Spleen (tissue), 7 donors: ENCODE results near the gene GTF3C6.

Experiments
- CTCF ChIP-seq, 11 experiments: fragments of 200-600 bp in 7 of 11; fragments of 450-650 bp in 4 of 11; sonication (generic) in 4 of 11; IDR thresholded peaks in 8 of 11; conservative IDR thresholded peaks in 3 of 11; 1 replicate in 7 of 11; 2 replicates in 4 of 11; pipeline versions ENCODE4 v1.4.0 to v1.8.0; 2016 to 2021; ENCODE audit warnings: antibody characterized with exemption in 11 of 11, inconsistent platforms in 4 of 11, mild to moderate bottlenecking in 1 of 11
- POLR2AphosphoS5 ChIP-seq, 3 donors: sonication (generic); formaldehyde crosslinking; IDR thresholded peaks; one replicate each; pipeline ENCODE4 v1.5.1; 2017; ENCODE audit warnings: antibody characterized with exemption in 3 of 3
- donor health status: DM: no; HTN: no; CAD: no; lungs with moderate emphysema.
- donor health status: DM: no; HTN: no; CAD: no.
- donor health status: DM: no; HTN: no; CAD: no.

GRCh38 chr6:110951008-110951407 lies 7.5 kb upstream of the GTF3C6 start:
- no peak for TF ChIP-seq CTCF (IDR thresholded peaks at IDR 0.05 in 8 of 11, conservative IDR thresholded peaks at IDR 0.05 in 3 of 11)
- no peak for TF ChIP-seq POLR2AphosphoS5 (IDR thresholded peaks at IDR 0.05)
